HG02610 (cell line): ENCODE measurements around the gene CBARP.
A peak's percentile ranks its signal among the peaks of the same experiment; 100 is the strongest.

Source experiments
- ATAC-seq: cut with Tn5 transposase; IDR thresholded peaks from one replicate; pipeline ENCODE4 v1.9.1; 2021; ENCODE audit warnings: mild to moderate bottlenecking, moderate library complexity; ENCODE audit not compliant: unreplicated experiment

Gene CBARP

DNA sequence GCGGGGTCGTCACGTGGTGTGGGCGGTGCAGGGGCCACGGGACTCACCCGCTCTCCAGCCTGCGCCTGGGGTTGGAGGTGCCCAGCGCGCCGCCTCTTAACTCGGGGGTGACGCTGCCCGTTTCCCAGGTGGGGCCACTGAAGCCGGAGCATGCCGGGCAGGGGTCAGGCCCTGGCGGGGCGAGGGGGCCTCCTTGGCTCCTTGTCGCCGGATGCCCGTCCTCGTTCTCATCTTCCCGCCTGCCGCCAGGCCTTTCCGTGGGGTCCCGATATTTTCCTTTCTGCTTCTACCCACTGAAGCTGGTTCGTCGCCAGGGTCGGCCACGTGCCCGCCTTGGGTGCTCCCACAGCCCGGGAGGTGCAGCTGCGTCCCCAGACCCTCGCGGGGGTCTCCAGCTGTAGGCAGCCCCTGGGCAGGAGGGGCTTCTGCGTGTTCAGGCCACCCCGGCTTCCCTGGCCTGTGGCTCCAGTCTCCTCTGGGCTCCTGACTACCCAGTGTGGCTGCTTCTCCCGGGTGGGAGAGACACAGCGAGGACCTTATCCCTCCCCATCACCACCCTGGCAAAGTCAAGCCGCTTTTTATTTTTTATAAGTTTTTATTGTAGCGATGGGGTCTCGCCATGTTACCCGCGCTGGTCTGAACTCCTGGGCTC lies 38.3 kb upstream of the CBARP start:
- ATAC-seq: no peak

DNA sequence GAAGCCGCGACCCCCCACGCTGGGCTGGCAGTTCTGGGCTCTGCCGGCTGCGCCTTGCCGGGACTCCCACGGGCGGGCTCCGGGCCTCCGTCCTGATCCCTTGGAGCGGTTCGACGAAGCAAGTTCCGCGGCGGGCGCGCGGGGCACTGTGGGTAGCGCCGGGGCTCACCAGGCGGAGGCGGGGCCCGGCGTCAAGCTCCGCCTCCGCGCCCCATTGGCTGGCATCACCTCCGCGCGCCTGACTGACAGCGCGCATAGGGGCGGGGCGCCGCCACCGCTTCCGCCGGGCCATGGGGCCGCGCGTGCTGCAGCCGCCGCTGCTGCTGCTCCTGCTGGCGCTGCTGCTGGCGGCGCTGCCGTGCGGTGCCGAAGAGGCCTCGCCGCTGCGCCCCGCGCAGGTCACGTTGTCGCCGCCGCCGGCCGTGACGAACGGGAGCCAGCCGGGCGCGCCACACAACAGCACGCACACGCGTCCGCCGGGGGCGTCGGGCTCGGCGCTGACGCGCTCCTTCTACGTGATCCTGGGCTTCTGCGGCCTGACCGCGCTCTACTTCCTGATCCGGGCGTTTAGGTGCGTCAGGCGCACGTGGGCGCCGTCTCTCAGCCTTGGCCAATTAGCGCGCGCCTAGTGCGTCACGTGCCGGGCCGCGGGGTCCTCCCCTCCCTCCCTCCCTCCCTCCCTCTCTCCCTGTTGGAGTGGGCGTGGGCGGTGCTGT lies 37.6 kb upstream of the CBARP start, which contains the start of gene FAM174C:
TSS of gene FAM174C (plus strand) at position 271 of the 716 bp plus-strand sequence. CDS start at position 291, 20 bp downstream.
- ATAC-seq: peak; percentile 72

DNA sequence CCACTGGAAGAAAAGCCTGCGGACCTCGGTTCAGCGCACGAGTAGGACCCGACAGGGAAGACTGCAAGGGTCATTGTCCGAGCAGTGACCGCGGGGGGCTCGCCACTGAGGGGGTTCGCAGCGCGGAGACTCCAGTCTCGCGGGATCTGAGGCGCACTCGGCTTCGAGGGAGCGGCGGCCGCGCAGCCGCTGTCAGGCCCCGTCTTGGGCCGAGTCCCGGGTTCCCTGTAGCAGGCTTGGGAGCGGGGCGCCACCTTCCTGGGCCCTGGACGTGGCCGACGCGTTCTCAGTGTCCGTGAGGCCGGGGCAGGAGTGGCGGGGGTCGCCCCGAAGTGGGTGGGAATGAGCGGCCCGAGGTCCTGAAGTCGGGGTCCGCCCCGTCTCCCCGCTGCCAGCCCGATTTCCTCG lies 37.1 kb upstream of the CBARP start:
- ATAC-seq: no peak

DNA sequence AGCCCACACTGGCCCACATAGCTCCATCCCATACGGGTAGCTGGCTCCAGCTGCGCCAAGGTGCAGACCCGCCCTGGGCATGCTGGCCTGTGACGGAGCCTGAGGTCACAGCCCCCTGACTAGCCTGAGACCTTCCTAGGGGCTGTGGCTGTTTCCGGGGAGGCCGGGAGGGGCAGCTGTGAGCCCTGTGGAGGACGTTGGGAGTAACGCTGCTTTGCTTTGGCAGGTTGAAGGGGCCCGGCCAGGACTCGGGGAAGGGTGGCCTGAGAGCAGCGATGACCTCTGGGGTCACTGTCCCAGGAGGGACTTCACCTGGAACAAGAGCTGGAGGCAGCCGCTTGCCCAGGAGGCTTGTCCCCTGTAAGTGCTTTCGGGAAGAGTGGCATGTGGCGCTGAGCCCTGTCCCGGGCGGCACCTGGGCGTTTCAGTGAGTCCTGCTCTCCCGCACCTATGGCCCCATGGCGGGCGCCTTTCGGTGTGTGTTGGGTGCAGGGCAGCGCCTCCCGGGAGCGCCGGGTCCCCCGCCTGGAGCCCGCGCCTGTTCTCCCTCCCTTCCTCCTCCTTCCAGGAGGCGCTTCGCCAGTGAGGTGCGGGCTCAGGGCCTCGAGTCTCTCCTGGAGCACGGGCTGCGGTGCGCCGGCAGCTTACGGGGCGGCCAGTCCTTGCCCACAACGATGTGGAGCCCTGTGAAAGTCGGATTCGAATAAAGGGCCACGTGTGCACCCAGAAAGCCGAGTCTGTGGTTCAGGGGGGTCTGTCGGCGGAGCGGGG lies 36.5 kb upstream of the CBARP start:
- no peak for ATAC-seq

DNA sequence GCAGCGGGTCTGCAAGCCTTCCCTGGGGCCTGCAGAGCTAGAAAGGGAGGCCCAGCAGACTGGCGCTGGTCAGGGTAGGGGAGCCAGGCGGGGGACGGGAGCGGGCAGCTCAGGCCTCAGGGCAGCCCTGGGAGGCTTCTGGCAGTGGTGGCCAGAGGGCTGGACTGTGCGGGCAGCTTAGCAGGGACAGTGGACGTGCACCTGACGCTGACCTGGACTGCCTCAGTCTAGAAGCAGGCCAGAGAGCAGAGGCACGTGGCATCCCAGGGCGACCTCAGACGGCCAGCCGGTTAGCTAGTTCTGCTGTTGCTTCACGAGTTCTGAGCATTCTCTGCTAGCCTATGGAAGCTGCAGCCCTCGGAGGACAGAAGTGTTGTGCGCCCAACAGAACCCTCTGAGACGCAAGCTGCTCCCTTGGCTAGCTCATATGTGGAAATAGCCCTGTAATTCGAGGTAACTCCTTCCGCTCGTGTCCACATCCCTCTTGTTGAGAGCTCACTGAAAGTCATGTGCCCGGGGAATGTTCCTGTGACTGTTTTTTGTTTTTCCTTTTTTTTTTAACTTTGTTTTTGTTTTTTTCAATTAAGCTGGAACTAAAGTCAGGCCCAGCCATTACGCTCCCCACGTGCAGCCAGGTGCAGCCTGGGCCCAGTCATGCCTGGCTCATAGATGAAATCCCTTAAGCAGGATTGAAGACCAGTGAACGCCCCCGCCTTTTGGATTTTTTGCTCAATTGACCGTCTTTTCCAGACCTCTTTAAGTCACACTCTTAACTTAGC lies 35.6 kb upstream of the CBARP start:
- ATAC-seq: no peak

DNA sequence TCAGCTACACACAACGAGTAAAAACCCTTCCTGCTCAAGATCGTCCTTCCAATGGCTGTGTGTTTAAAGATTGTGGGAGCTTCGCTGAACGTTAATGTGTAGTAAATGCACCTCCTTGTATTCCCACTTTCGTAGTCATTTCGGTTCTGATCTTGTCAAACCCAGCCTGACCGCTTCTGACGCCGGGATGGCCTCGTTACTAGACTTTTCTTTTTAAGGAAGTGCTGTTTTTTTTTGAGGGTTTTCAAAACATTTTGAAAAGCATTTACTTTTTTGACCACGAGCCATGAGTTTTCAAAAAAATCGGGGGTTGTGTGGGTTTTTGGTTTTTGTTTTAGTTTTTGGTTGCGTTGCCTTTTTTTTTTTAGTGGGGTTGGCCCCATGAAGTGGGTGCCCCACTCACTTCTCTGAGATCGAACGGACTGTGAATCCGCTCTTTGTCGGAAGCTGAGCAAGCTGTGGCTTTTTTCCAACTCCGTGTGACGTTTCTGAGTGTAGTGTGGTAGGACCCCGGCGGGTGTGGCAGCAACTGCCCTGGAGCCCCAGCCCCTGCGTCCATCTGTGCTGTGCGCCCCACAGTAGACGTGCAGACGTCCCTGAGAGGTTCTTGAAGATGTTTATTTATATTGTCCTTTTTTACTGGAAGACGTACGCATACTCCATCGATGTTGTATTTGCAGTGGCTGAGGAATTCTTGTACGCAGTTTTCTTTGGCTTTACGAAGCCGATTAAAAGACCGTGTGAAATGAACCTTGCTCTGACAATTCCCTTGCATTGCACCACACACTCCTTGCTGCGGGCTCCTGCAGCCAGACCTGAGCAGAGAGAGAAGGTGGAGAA lies 34.8 kb upstream of the CBARP start:
- ATAC-seq: no peak

DNA sequence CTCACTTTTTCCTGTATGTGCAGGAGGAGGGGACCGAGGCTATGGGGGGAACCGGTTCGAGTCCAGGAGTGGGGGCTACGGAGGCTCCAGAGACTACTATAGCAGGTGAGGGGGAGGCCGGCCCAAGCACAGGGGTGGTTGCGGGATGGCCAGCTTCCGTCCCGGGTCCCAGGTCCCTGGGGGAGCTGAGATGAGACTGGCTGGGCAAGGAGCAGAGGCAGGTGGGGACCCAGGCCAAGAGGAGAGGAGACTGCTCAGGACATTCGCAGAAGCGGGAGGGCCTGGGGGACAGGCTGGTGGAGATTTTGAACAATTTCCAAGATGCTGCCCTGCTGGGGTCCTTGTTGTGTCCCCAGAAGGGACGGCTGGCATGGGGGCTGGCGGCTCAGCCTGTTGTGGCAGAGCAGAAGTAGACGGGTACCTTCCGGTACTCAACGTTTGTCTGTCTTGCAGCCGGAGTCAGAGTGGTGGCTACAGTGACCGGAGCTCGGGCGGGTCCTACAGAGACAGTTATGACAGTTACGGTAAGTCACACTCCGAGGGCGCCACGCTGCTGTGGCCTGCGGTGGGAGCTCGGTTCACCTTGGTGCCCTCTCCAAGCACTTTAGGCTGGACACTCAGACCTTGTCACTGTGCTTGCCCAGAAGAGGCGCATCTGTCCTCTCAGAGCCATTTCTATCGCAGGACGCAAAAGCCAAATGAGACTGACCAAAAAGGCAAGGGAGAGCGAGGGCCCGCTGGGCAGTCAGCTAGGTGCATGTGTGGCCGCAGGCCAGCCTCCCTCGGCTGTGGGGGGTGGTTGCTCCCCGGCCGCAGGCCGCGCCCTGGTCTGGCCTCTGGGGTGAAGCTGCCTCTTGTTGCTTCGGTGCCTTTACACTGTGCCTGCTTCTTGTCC lies 34.0 kb upstream of the CBARP start:
- no peak for ATAC-seq

DNA sequence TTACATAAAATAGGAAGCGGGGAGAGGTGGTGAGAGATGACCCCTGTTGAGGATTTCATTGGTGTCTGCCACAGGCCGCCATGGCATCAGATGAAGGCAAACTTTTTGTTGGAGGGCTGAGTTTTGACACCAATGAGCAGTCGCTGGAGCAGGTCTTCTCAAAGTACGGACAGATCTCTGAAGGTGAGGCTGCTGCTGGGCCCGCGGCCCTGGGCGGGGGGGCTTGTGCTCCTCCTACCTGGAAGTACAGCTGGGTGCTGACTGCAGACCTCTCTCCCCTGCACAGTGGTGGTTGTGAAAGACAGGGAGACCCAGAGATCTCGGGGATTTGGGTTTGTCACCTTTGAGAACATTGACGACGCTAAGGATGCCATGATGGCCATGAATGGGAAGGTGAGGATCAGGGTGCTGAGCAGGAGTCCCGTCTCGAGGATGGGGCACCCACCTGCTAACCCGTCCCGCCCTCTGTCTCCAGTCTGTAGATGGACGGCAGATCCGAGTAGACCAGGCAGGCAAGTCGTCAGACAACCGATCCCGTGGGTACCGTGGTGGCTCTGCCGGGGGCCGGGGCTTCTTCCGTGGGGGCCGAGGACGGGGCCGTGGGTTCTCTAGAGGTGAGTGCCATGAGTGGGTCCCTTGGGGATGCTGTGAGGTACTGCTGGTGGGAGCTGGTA lies 33.2 kb upstream of the CBARP start:
- ATAC-seq: no peak

DNA sequence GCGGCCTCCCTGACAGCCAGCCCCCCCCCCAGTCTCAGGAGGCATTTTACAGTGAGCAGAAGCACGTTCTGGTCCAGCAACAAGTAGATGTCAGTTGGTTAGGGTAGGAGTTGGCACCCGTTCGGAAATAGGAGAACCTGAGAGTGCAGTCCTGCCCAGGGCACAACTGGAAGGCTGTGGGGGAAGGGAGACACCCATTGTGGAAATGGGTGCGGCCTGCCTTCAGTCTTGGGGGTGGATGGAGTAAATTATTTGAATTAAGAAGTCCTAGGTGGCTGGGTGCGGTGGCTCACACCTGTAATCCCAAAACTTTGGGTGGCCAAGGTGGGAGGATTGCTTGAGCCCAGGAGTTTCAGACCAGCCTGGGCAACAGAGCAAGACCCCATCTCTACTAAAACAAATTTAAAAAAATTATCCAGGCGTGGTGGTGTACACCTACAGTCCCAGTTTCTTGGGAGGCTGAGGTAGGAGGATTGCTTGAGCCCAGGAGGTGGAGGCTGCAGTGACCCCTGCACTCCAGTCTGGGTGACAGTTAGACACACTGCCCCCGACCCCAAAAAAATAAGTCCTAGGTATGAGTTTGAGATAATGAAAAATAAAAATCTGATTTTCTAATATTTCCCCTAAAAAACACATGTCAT lies 32.5 kb upstream of the CBARP start:
- no peak for ATAC-seq

DNA sequence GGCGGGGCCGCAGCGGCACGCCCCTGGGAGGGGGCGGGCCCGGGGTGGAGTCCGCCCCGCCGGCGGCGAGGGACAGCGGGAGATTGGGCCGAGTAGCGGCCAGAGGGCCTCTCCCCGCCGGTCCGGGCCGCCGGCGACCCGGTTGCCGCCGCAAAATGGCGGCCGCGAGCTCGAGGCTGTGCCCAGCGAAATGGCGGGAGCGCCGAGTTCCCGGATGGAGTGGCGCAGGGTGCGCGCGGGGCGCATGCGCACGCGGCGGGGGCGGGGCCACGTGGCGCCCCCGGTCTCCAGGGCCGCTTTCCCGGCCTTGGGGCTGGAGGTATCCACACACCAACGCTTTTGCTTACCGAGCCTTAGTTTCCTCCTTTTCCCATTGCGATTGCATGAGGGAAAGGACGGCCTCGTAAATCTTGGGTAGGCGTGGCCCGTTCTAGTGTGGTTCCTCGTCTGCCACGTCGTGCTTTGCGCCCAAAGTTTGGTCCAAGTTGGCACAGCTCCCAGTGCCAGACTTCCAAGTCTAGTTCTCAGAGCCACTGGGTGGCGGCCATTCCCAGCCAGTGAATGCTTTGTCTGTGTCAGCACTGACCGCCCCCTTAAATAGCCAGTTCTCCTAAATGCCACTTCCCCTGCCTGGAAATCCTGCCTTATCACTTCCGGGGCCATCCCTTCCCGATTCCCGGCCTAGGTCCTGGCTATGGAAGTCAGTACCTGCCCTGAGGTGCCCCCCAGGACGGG lies 31.8 kb upstream of the CBARP start:
- peak; percentile 26 for ATAC-seq

DNA sequence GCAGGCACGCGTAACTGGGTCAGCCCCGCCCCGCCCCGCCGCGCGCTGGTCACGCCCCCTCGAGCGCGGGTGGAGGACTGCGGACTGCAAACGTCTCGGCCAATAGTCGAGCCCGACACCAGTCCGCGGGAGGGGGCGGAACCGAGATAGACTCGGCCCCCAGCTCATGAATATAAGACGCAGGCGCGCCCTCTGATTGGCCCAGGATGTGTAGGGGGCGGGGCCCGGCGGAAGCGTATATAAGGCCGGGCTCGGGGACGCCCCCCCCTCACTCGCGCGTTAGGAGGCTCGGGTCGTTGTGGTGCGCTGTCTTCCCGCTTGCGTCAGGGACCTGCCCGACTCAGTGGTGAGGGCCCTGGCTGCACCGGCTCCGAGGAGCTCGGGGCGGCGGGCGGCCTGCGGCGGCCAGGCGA lies 31.3 kb upstream of the CBARP start, which contains the start of gene CIRBP:
TSS of gene CIRBP (plus strand) at position 268 of the 413 bp plus-strand sequence. CDS start 1,602 bp downstream, outside the sequence.
- ATAC-seq: peak; percentile 53

DNA sequence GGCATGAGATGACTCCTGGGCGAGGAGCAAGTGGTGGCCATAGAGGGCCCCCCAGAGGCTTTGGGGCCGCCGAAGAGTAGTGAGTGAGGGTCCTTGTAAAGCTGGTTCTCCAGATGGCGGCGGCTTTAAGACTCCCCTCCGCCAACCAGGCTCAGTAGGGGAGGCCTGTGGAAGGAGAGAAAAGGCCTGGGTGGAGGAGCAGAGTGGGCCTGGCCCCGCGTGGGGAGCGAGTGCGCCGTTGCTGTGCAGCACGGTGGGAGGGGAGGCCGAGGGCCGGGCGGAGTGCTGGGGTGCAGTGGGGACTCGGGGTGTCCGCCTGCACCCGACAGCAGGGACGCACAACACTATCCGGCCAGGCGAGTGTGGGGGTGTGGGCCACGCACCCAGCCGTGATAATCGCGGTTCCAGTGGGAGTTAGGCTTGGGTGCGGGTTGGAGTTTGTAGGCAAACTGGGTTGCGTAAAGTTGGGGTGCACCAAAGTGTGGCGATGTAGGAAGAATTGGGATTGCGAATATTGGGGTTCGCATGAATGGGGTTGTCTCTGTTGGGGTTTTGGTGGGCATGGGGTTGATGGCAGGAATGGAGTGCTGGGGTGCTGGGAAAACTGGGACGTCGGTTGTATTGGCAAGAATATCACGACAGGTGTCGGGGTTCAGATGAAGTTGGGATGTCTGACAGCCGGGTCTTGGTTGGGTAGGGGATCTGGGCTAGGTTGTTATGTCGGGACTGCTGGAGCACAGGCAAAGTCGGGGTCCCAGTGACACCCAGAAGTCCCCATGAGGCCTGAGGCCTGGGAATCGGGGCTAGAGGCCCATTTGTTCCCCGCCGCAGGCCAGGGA lies 30.6 kb upstream of the CBARP start:
- no peak for ATAC-seq

DNA sequence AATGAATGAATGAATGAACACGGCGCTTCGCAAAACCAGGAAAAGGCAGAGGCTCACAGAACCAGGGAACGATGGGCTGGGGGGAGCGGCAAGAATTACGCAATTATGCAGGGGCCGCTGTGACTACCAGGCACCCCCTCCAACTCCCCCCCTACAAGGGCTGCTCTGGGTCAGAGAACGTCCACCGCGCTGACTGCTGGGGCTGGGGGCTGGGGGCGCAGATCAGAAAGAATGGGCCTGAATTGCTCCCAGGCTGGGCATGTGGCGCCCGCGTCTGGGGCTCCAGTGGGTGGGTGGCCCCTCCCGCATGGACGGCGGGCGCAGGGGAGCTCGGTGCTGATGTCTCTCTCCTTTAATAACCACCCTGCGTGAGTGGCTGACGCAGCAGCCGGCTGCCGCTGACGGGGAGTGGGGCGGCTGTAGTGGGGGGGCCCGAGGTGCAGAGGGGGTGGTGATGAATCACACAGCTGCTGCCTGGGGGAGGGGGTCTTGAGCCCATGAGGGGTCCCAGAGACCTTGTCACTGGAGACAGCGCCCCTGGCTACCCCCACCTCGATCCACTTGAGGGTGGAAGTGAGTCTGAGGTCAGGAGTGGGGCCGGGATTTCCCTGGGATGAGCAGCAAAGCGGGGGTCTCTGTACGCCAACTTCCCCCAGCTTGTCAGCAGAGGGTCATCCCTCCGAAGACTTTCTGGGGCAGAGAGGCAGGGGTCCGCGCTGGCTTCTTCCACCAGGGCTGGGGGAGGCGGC lies 29.8 kb upstream of the CBARP start:
- ATAC-seq: no peak

DNA sequence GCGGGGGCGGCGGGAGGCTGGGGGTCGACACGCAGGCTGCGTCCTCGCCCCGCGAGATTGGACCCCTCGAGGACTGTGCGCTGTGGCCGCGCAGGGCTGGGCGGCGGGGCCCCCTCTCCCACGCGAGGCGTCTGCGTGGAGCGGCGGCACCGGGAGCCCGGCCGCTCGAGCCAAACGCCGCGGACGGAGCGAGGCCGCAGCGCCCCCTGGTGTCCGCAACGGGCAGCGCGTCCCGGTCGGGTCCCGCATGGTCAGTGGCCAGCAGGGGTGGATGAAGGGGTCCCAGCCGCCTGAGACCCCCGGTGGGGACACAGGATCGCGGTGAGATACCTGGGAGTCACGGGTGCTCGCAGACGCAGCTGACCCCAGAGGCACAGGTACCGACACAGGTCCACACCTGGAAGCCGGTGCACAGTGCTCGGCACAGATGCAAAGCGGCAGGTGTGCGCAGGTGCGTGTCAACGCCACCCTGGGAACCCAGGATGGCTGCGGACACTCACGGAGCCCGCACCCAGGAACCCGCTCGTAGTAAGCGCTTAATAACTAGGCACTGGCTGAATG lies 29.2 kb upstream of the CBARP start:
- ATAC-seq: peak; percentile 18
